HG02870 (cell line): ENCODE measurements around the gene FOXD4L5.
"Not testable (repeated sequence)": the region's sequence is repeated elsewhere in the genome, so short reads cannot be mapped to it uniquely, and the experiment has no call there.

Experiments
- ATAC-seq: cut with Tn5 transposase; IDR thresholded peaks from one replicate; pipeline ENCODE4 v1.9.1; 2021; ENCODE audit warnings: mild to moderate bottlenecking, moderate library complexity; ENCODE audit not compliant: unreplicated experiment

The FOXD4L5 gene

GRCh38 chr9:65285109-65285508, at the start of gene FOXD4L5:
FOXD4L5 (minus strand) TSS chr9:65285209; CDS start chr9:65284377, 832 bp downstream.
- not testable (repeated sequence) for ATAC-seq

GRCh38 chr9:65283943-65284342, 1.1 kb downstream of the FOXD4L5 start:
- not testable (repeated sequence) for ATAC-seq

GRCh38 chr9:65282976-65283375, 2.0 kb downstream of the FOXD4L5 start:
- ATAC-seq, result not testable (repeated sequence)
